Aorta (tissue), 5 donors: Measurements from ENCODE around the gene MPP1. TPM values are rescaled to one million over a fixed set of nuclear protein-coding genes. Genes with fewer than 3 reads are reported as not detected.

Experiments used
- ATAC-seq: fragments of 200-7000 bp; cut with Tn5 transposase; one replicate; pipeline ENCODE4 v1.9.1; 2022; ENCODE audit warnings: moderate library complexity; ENCODE audit not compliant: low FRiP score
- DNase-seq, 2 donors: peaks; one replicate each; pipeline ENCODE4 v3.0.0-alpha.2; 2020
- H3K27ac ChIP-seq, 2 donors: one replicate each; pipeline ENCODE4 v1.5.1; 2013; ENCODE audit warnings: low read length in 2 of 2, mild to moderate bottlenecking in 2 of 2, moderate library complexity in 2 of 2, control low read depth in 1 of 2, inconsistent platforms in 1 of 2, low read depth in 1 of 2
- H3K27me3 ChIP-seq, 2 donors: one replicate each; pipeline ENCODE4 v1.6.1; 2013; ENCODE audit warnings: control low read depth in 1 of 2, low read length in 1 of 2, mild to moderate bottlenecking in 1 of 2, moderate library complexity in 1 of 2; ENCODE audit not compliant: insufficient read depth in 2 of 2, control insufficient read depth in 1 of 2
- H3K36me3 ChIP-seq, 2 donors: one replicate each; pipeline ENCODE4 v1.6.1; 2013; ENCODE audit warnings: control low read depth in 1 of 2, low read length in 1 of 2, mild to moderate bottlenecking in 1 of 2; ENCODE audit not compliant: insufficient read depth in 2 of 2, control insufficient read depth in 1 of 2
- H3K4me1 ChIP-seq, 2 donors: one replicate each; pipeline ENCODE4 v1.6.1; 2013; ENCODE audit warnings: low read length in 2 of 2, control low read depth in 1 of 2, mild to moderate bottlenecking in 1 of 2, moderate library complexity in 1 of 2; ENCODE audit not compliant: insufficient read depth in 2 of 2, control insufficient read depth in 1 of 2
- H3K4me3 ChIP-seq, 2 donors: one replicate each; pipeline ENCODE4 v1.5.1; 2013; ENCODE audit warnings: low read length in 2 of 2, control low read depth in 1 of 2, mild to moderate bottlenecking in 1 of 2
- H3K9me3 ChIP-seq: one replicate; pipeline ENCODE4 v1.6.1; 2013; ENCODE audit warnings: mild to moderate bottlenecking, low read length; ENCODE audit not compliant: control insufficient read depth
- WGBS, 2 donors: extraction: QIAGEN DNeasy Blood & Tissue Kit; methylation state at CpG; one replicate each; pipeline ENCODE4 v1.1.7; 2013; 5-methylcytosine and 5-hydroxymethylcytosine counted together
- intact Hi-C, 2 donors: fragments of 100-400 bp; cut with DNase I; formaldehyde crosslinking; loops; one replicate each; pipeline versions ENCODE4 v1.14.2 to v1.15.0; 2022
- polyA plus RNA-seq, 2 donors: library from polyadenylated mRNA; stranded (reverse); fragments of 200-250 nt; gene quantifications; one replicate each; pipeline ENCODE4 v1.2.3, GENCODE V29; 2013
- total RNA-seq, 2 donors: library from RNA; stranded (reverse); fragmentation: NEBNext Ultra II Directional; extraction: Animal tissue kit (Norgen Biotek cat#: 25700); gene quantifications; one replicate each; pipeline ENCODE4 v1.2.1, GENCODE V29; 2021
- donor health status: healthy with polysubstance abuse.
- donor health status: Bipolar disorder and iron deficiency.
- donor health status: DM: no; HTN: no; CAD: no.
- donor health status: DM: no; HTN: no; CAD: no.
- donor health status: DM: yes; HTN: yes; CAD: no.

Gene MPP1
- total and polyA plus RNA-seq, 4 donors = 23.4 to 45.7 (median 37.8) TPM

GRCh38 chrX:154732421-154733065, 72.7 kb downstream of the MPP1 start:
- Histone ChIP-seq H3K27me3 (no peaks in the 10 kb centered on the region), H3K36me3 (no peaks in the 10 kb centered on the region), H3K9me3 (no peaks in the 10 kb centered on the region), H3K27ac (peak overlapping the region in 1 of 2 donors; percentile 57), H3K4me1 (peaks cover 3 to 5% of the 10 kb centered on the region in 2 donors), H3K4me3 (no peak overlapping the region)
- WGBS, 2 donors = 18 to 37% methylated on average over 5 of the region's 5 CpGs
- intact Hi-C loops = no loop called here
- no peak for DNase-seq
- ATAC-seq = no peak

DNA sequence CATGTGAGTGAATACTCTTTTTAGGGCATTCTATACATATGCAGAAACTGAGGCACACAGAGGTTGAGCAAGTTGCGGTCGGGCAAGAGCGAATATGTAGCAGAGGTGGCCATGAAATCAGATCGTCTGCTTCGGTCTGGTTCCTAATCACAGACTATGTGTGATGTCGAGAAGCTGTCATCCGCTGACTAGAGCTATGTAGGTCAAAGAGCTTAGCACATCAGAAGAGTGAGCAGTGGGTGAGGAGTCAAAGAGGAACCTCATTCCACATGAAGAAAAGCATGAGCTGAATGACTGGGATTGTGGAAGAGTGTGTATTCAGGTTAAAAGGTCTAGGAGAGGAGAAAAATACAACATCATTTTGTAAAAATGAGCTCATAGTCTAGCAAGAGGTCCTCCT, 73.4 kb downstream of the MPP1 start:
- Histone ChIP-seq H3K27me3 (no peaks in the 10 kb centered on the region), H3K4me3 (no peak overlapping the region), H3K9me3 (no peaks in the 10 kb centered on the region), H3K27ac (peak overlapping the region in 1 of 2 donors; percentile 25), H3K4me1 (peaks cover 3 to 5% of the 10 kb centered on the region in 2 donors), H3K36me3 (no peaks in the 10 kb centered on the region)
- no peak for DNase-seq
- intact Hi-C loops = no loop called here
- ATAC-seq = no peak
- WGBS, 2 donors = 88 to 90% methylated on average over 7 of the region's 7 CpGs

DNA sequence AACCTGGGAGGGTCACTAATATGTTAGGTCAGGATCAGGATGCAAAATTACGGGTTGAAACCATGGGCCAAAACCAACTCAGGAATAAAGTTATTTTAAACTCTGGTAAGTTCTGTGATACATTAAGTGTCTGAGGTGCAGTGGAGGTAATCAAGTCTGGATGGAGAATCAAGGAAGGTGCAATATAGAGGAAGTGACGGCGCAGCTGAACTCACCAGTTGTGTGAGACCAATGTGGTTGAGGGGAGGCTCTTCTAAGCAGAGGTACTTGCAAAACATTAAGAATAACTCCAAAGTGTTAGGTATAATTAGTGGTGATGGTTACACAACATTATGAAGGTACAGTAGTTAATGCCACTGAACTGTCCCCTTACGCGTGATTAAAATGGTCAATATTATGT, 74.1 kb downstream of the MPP1 start:
- WGBS, 2 donors = 92 to 93% methylated on average over 5 of the region's 5 CpGs
- peaks cover 6 to 8% of the 10 kb centered on the region in 2 donors for H3K4me1 ChIP-seq
- H3K36me3 ChIP-seq = no peaks in the 10 kb centered on the region
- DNase-seq (no peak), ATAC-seq (no peak)
- H3K27me3 ChIP-seq = no peaks in the 10 kb centered on the region
- intact Hi-C loops = no loop called here
- H3K27ac ChIP-seq = peak overlapping the region in 1 of 2 donors; percentile 54
- no peak overlapping the region for H3K4me3 ChIP-seq
- no peaks in the 10 kb centered on the region for H3K9me3 ChIP-seq

DNA sequence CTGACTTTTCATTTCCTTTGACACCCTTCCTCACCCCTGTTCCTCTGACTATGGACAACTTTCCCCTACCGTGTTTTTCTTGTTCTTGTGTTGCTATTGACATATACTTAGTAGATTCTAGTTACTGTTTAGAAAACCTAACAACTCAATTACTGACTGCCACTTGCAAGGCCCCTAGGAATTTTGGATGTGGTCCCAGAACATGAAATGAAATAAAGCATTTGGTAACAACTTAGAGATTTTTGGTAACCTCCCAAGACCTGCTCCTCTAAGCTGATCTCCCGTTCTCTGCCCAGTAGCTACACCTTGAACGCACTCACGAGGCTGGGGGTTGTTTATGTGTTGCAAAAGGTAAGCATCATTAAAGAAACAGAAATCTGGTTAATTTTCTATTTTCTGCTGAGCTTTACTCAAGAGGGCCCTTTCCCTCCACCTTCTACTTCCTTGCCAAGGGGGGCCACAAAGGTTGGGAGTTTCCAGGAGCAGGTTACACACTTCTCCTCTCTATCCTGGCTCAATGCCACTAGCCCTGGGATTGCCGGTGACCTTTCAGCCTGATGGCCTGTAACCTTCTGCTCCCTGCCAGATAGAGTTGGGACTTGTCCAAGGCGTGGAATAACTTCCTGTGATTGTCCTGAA, 74.9 kb downstream of the MPP1 start:
- WGBS, 2 donors = 16 to 36% methylated on average over 6 of the region's 6 CpGs

DNA sequence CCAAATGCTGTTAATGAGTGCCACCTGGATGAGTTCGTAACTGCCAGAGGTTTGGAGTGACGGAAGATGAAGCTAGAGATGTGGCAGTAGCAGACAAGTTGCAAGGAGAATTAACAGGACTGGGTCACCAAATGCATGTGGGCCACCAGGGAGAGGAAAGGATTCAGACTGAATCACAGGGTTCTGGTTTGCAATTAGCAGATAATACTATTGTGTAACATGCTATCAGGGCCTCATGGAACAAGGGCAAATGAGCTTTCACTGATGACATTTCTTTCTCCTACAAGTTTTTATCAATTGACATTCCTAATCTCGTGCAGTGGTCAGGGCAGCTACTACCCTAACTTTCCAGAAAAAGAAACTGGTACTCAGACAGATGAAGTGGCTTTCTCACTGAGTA, 75.8 kb downstream of the MPP1 start:
- peaks cover 3 to 8% of the 10 kb centered on the region in 2 donors for H3K4me1 ChIP-seq
- peak overlapping the region in 1 of 2 donors; percentile 86 for H3K27ac ChIP-seq
- no peak overlapping the region for H3K4me3 ChIP-seq
- intact Hi-C loops = no loop called here
- WGBS, 2 donors = 63 to 64% methylated on average over 3 of the region's 3 CpGs
- ATAC-seq (peak; percentile 45), DNase-seq (no peak)
- H3K27me3 ChIP-seq = no peaks in the 10 kb centered on the region
- H3K36me3 ChIP-seq = no peaks in the 10 kb centered on the region
- no peaks in the 10 kb centered on the region for H3K9me3 ChIP-seq

More for the DNA sequence above, 74.9 kb downstream of the MPP1 start:
- Histone ChIP-seq H3K27ac (peak overlapping the region; percentile 59 to 86), H3K27me3 (no peaks in the 10 kb centered on the region), H3K9me3 (no peaks in the 10 kb centered on the region), H3K4me3 (no peak overlapping the region), H3K4me1 (peaks cover 3 to 8% of the 10 kb centered on the region in 2 donors), H3K36me3 (no peaks in the 10 kb centered on the region)
- no peak for DNase-seq
- intact Hi-C loops = no loop called here
- ATAC-seq = no peak

Other genes starting within 250 kb of the MPP1 start
- gene CTAG1A, start 220.4 kb downstream of the MPP1 start, total RNA-seq = not detected
- not detected for gene CTAG1A, start 220.4 kb downstream of the MPP1 start, polyA plus RNA-seq
- not detected for gene CTAG1B, start 186.2 kb downstream of the MPP1 start, total RNA-seq
- gene CTAG1B, start 186.2 kb downstream of the MPP1 start, polyA plus RNA-seq = not detected
- not detected for gene CTAG2, start 151.9 kb downstream of the MPP1 start, total RNA-seq
- 10 to 100 TPM in 1 of 2 donors, not detected in 1; 11.0 TPM for gene CTAG2, start 151.9 kb downstream of the MPP1 start, polyA plus RNA-seq
- gene GAB3, start 54.4 kb downstream of the MPP1 start, total RNA-seq = 10 to 100 TPM in 1 of 2 donors, 1 to 10 TPM in 1; 5.2 to 12.8 TPM
- gene GAB3, start 54.4 kb downstream of the MPP1 start, polyA plus RNA-seq = 1 to 10 TPM; 1.6 to 4.1 TPM
- gene DKC1, start 42.6 kb downstream of the MPP1 start, total RNA-seq = 10 to 100 TPM; 25.2 to 29.8 TPM
- 10 to 100 TPM; 15.1 to 31.9 TPM for gene DKC1, start 42.6 kb downstream of the MPP1 start, polyA plus RNA-seq
- under 1 TPM in 1 of 2 donors, not detected in 1; 0.39 TPM for gene SMIM9, start 29.2 kb upstream of the MPP1 start, total RNA-seq
- gene SMIM9, start 29.2 kb upstream of the MPP1 start, polyA plus RNA-seq = not detected
- 10 to 100 TPM; 16.7 to 24.6 TPM for gene F8A1, start 80.9 kb upstream of the MPP1 start, total RNA-seq
- gene F8A1, start 80.9 kb upstream of the MPP1 start, polyA plus RNA-seq = 10 to 100 TPM; 14.7 to 15.5 TPM
- 10 to 100 TPM; 24.2 to 49.9 TPM for gene F8, start 217.2 kb upstream of the MPP1 start, total RNA-seq
- gene F8, start 217.2 kb upstream of the MPP1 start, polyA plus RNA-seq = 1 to 10 TPM; 2.7 to 6.1 TPM
- gene FUNDC2, start 221.4 kb upstream of the MPP1 start, total RNA-seq = 10 to 100 TPM; 85.3 to 89.1 TPM
- 100 to 1,000 TPM; 109 to 168 TPM for gene FUNDC2, start 221.4 kb upstream of the MPP1 start, polyA plus RNA-seq